CD4-positive, CD25-positive, alpha-beta regulatory T cell (primary cell): Measurements from ENCODE around the gene DYNLRB1. TPM values are rescaled to one million over a fixed set of nuclear protein-coding genes. Genes with fewer than 3 reads are reported as not detected.
A peak's percentile ranks its signal among the peaks of the same experiment; 100 is the strongest.
"Not testable (repeated sequence)": the region's sequence is repeated elsewhere in the genome, so short reads cannot be mapped to it uniquely, and the experiment has no call there.

Experiments
- ATAC-seq, 2 donors: fragments of 150-1000 bp; cut with Tn5 transposase; one replicate each; pipeline ENCODE4 v1.10.0; 2021; ENCODE audit warnings: low read depth in 2 of 2, moderate number of reproducible peaks in 2 of 2, moderate library complexity in 1 of 2
- DNase-seq, 3 donors: peaks; one replicate each; pipeline versions ENCODE4 v3.0.0 to v3.0.0-alpha.2; 2012 to 2022; ENCODE audit warnings: mixed read lengths in 1 of 3
- H3K27ac ChIP-seq: one replicate; pipeline ENCODE4 v1.7.0; 2013; ENCODE audit warnings: mild to moderate bottlenecking, low read length; ENCODE audit not compliant: insufficient read depth, poor library complexity, severe bottlenecking
- H3K27me3 ChIP-seq: one replicate; pipeline ENCODE4 v1.7.0; 2013; ENCODE audit warnings: low read length; ENCODE audit not compliant: control insufficient read depth, insufficient read depth
- H3K36me3 ChIP-seq: one replicate; pipeline ENCODE4 v1.7.0; 2013; ENCODE audit warnings: mild to moderate bottlenecking, low read length, moderate library complexity; ENCODE audit not compliant: control insufficient read depth, insufficient read depth
- H3K4me1 ChIP-seq: 2 replicates; pipeline ENCODE4 v1.7.0; 2013; ENCODE audit warnings: mild to moderate bottlenecking, low read length; ENCODE audit not compliant: insufficient read depth, control insufficient read depth, poor library complexity, severe bottlenecking
- H3K4me3 ChIP-seq: one replicate; pipeline ENCODE4 v1.7.0; 2013; ENCODE audit warnings: low read depth, mild to moderate bottlenecking, low read length, moderate library complexity
- H3K9me3 ChIP-seq, 2 experiments: 1 replicate in 1 of 2; 2 replicates in 1 of 2; pipeline ENCODE4 v1.7.0; 2013; ENCODE audit warnings: low read length in 2 of 2, mild to moderate bottlenecking in 1 of 2, moderate library complexity in 1 of 2; ENCODE audit not compliant: control insufficient read depth in 2 of 2
- H3K27ac Mint-ChIP-seq, 3 donors: one replicate each; pipeline ENCODE4 v1.8.0; 2020 to 2022; ENCODE audit warnings: mild to moderate bottlenecking in 3 of 3, mixed read lengths in 3 of 3, moderate library complexity in 2 of 3
- H3K27me3 Mint-ChIP-seq: one replicate; pipeline ENCODE4 v1.8.0; 2022; ENCODE audit warnings: mild to moderate bottlenecking, mixed read lengths
- H3K36me3 Mint-ChIP-seq: one replicate; pipeline ENCODE4 v1.8.0; 2020; ENCODE audit warnings: mixed read lengths
- H3K4me1 Mint-ChIP-seq, 4 donors: one replicate each; pipeline ENCODE4 v1.8.0; 2020 to 2022; ENCODE audit warnings: mixed read lengths in 4 of 4, mild to moderate bottlenecking in 1 of 4
- H3K4me3 Mint-ChIP-seq, 4 donors: one replicate each; pipeline ENCODE4 v1.8.0; 2020 to 2022; ENCODE audit warnings: mild to moderate bottlenecking in 4 of 4, mixed read lengths in 4 of 4, moderate library complexity in 3 of 4
- H3K9me3 Mint-ChIP-seq, 7 donors: one replicate each; pipeline ENCODE4 v1.8.0; 2020 to 2022; ENCODE audit warnings: mixed read lengths in 7 of 7, mild to moderate bottlenecking in 3 of 7, moderate library complexity in 2 of 7
- polyA plus RNA-seq, 4 donors: library from polyadenylated mRNA; unstranded; fragments of 300-500 nt; fragmentation: Illumina TruSeq; gene quantifications; one replicate each; pipeline ENCODE4 v1.2.3, GENCODE V29; 2021
- total RNA-seq: library from RNA; stranded (reverse); gene quantifications from one replicate; pipeline ENCODE4 v1.2.3, GENCODE V29; 2022

DYNLRB1 gene
- total and polyA plus RNA-seq, 5 donors from 2014 or later, result 82.6 to 369 (median 350) TPM

DNA sequence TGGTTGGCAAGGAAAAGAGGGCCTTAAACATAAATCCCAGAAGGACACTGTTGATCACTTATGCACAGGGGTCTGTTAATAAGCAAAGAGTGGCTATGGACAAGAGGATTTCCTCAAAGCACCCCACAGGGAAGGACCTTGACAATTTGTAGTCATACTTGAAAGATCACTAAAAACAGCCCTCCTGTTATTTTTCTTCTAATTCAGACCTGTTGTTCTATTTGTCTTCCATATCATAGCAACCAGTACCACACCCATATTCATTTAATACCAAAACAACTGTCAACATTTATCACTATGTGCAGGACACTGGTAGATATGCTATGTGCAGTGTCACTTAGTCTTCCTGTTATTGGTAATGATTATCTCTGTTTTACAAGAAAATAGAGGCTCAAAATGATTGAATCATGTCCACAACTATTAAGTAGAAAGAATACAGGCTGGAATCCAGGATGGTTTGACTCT lies 3.2 kb upstream of the DYNLRB1 start:
- Mint-ChIP-seq H3K27me3 (peaks cover 4% of the 10 kb centered on the region), H3K36me3 (peaks cover 7% of the 10 kb centered on the region), H3K9me3 (no peaks in the 10 kb centered on the region), H3K4me3 (peak overlapping the region; percentile 31 to 84 (median 66)), H3K27ac (peak overlapping the region; percentile 38 to 87 (median 80)), H3K4me1 (peaks cover 18 to 48% (median 36%) of the 10 kb centered on the region in 4 donors)
- Histone ChIP-seq H3K4me3 (no peak overlapping the region), H3K9me3 (no peaks in the 10 kb centered on the region), H3K36me3 (peaks cover 26% of the 10 kb centered on the region), H3K4me1 (peaks cover 28% of the 10 kb centered on the region), H3K27me3 (no peaks in the 10 kb centered on the region), H3K27ac (peak overlapping the region; percentile 65)
- ATAC-seq (no peak), DNase-seq (peak in 1 of 3 donors; percentile 39)

DNA sequence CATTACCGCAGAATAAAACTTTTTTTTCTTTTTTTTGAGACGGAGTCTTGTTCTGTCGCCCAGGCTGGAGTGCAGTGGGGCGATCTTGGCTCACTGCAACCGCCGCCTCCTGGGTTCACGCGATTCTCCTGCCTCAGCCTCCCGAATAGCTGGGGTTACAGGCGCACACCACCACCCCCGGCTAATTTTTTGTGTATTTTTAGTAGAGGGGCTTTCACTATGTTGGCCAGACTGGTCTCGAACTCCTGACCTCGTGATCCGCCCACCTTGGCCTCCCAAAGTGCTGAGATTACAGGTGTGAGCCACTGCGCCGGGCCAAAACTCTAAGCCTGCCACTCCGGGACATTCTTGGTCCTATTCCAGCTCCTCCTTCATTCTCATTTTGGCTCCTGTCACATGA lies 2.2 kb upstream of the DYNLRB1 start:
- not testable (repeated sequence) for DNase-seq, H3K27me3 ChIP-seq, H3K36me3 Mint-ChIP-seq, H3K9me3 ChIP-seq, H3K9me3 Mint-ChIP-seq, ATAC-seq, H3K27ac ChIP-seq, H3K27me3 Mint-ChIP-seq, H3K4me3 ChIP-seq
- peak overlapping the region in 2 of 3 donors; percentile 80 to 94 for H3K27ac Mint-ChIP-seq
- H3K4me1 Mint-ChIP-seq, result peaks cover 26 to 59% (median 44%) of the 10 kb centered on the region in 4 donors
- H3K4me3 Mint-ChIP-seq, result peak overlapping the region in 3 of 4 donors; percentile 99
- Histone ChIP-seq H3K4me1 (peaks cover 38% of the 10 kb centered on the region), H3K36me3 (peaks cover 15% of the 10 kb centered on the region)

DNA sequence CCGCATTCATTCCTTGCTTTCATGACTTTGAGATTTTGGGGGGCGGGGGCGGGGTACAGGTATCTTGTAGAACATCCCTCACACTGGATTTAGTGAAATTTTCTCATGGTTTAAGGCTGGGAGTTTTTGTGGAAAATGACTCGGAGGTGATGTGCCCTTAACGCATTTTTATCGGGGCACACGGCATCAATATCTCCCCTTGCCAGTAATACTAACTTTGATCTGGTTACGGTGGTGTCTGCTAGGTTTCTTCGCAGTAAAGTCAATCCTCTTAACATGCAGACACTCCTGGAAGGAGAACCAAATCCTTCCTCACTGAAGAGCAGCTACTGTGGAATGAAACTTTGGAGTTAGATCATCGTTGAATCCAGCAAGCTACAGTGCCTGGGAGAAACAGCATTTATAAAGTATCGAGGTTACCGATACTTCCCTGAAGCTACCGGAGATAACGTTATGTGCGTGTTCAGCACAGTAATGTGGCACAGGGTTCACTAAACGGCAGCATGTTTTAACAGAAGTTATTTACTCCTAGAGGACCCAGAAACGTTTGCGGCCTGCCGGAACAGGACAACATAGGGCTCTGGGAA lies 1.2 kb upstream of the DYNLRB1 start:
- ATAC-seq (peak; percentile 7 to 13), DNase-seq (no peak)
- Histone ChIP-seq H3K9me3 (no peaks in the 10 kb centered on the region), H3K27me3 (no peaks in the 10 kb centered on the region), H3K4me3 (peak overlapping the region; percentile 99), H3K27ac (peak overlapping the region; percentile 85), H3K36me3 (peaks cover 12% of the 10 kb centered on the region), H3K4me1 (peaks cover 41% of the 10 kb centered on the region)
- Mint-ChIP-seq H3K4me1 (peaks cover 32 to 66% (median 48%) of the 10 kb centered on the region in 4 donors), H3K9me3 (no peaks in the 10 kb centered on the region), H3K36me3 (peaks cover 4% of the 10 kb centered on the region), H3K27ac (peak overlapping the region; percentile 97 to 99 (median 98)), H3K4me3 (peak overlapping the region; percentile 99), H3K27me3 (peaks cover 4% of the 10 kb centered on the region)

DNA sequence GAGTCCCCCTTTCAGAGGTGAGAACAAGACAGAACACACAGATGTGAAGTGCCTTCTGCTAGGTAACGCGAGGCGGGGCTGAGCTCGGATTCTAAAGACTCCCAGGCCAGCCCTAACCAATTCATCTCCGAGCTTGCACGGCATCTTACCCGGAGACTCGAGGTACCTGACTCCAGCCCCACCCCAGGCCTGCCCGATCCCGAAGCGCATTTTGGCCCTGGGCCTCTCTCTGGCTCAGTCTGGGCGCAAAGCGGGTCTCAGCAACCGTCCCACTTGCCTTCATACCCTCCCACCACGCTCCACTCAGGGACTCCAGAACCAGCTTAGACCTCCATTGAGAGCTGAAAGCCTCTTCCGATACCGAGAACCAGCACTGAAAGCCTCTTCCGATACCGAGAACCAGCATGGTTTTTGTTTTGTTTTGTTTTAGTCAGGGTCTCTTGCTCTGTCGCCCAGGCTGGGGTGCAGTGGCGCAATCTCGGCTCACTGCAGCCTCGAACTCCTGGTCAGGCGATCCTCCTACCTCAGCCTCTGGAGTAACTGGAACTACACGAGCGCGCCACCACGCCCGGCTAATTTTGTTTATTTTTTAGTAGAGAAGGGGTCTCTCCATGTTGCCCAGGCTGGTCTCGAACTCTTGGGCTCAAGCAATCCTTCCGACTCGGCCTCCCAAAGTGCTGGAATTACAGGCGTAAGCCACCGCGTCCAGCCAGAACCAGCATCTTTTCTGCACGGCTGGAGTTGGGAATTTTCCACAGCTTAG lies 557 bp upstream of the DYNLRB1 start:
- H3K4me3 ChIP-seq, result peak overlapping the region; percentile 99
- H3K36me3 Mint-ChIP-seq, result peaks cover 4% of the 10 kb centered on the region
- peak overlapping the region; percentile 85 for H3K27ac ChIP-seq
- H3K4me1 ChIP-seq, result peaks cover 41% of the 10 kb centered on the region
- H3K27me3 Mint-ChIP-seq, result peaks cover 4% of the 10 kb centered on the region
- H3K4me3 Mint-ChIP-seq, result peak overlapping the region; percentile 99
- H3K9me3 ChIP-seq, result no peaks in the 10 kb centered on the region
- no peaks in the 10 kb centered on the region for H3K9me3 Mint-ChIP-seq
- no peaks in the 10 kb centered on the region for H3K27me3 ChIP-seq
- peaks cover 8% of the 10 kb centered on the region for H3K36me3 ChIP-seq
- peak overlapping the region; percentile 97 to 99 (median 98) for H3K27ac Mint-ChIP-seq
- peaks cover 32 to 71% (median 52%) of the 10 kb centered on the region in 4 donors for H3K4me1 Mint-ChIP-seq
- peak; percentile 77 to 78 for ATAC-seq
- DNase-seq, result peak; percentile 67 to 90 (median 80)

DNA sequence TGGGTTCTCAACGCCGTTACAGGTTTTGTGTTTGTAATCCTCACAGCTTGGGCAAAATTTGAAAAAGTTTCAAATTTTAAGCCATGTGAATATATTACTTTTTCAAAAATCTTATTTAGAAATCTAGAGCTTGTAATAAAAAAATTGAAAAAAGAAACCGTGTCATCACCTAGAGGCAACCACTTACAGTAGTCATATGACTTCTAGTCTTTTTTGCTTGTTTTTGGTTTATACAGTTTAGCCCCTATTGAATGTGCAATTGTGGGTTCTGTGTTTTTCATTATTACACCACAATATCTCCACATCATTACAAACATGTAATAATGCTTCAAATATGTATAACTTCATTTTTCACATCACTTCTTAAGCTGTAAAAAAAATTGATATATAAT lies 888 bp downstream of the DYNLRB1 start:
- peaks cover 2% of the 10 kb centered on the region for H3K36me3 Mint-ChIP-seq
- H3K4me1 Mint-ChIP-seq, result peaks cover 31 to 84% (median 62%) of the 10 kb centered on the region in 4 donors
- peak overlapping the region; percentile 99 for H3K4me3 Mint-ChIP-seq
- Histone ChIP-seq H3K27me3 (no peaks in the 10 kb centered on the region), H3K4me3 (peak overlapping the region; percentile 83), H3K9me3 (no peaks in the 10 kb centered on the region), H3K4me1 (peaks cover 45% of the 10 kb centered on the region), H3K27ac (peak overlapping the region; percentile 85), H3K36me3 (no peaks in the 10 kb centered on the region)
- H3K27ac Mint-ChIP-seq, result peak overlapping the region; percentile 97 to 99 (median 98)
- ATAC-seq, result no peak
- DNase-seq, result peak in 1 of 3 donors; percentile 38
- peaks cover 4% of the 10 kb centered on the region for H3K27me3 Mint-ChIP-seq
- no peaks in the 10 kb centered on the region for H3K9me3 Mint-ChIP-seq

DNA sequence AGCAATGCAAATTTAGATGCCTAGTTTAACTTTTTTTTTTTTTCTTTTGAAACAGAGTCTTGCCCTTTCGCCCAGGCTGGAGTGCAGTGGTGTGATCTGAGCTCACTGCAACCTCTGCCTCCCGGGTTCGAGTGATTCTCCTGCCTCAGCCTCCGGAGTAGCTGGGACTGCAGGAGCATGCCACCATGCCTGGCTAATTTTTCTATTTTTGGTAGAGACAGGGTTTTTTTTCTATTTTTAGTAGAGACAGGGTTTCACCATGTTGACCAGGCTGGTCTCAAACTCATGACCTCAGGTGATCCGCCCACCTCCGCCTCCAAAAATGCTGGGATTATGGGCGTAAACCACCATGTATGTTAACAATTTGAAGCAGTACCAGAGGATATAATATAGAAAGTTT lies 2.6 kb downstream of the DYNLRB1 start:
- H3K9me3 Mint-ChIP-seq, H3K27me3 Mint-ChIP-seq, H3K9me3 ChIP-seq, H3K36me3 Mint-ChIP-seq, DNase-seq, H3K36me3 ChIP-seq, ATAC-seq, H3K27me3 ChIP-seq, H3K27ac ChIP-seq: not testable (repeated sequence)
- Histone ChIP-seq H3K4me1 (peaks cover 46% of the 10 kb centered on the region), H3K4me3 (peak overlapping the region; percentile 37)
- Mint-ChIP-seq H3K4me1 (peaks cover 30 to 83% (median 61%) of the 10 kb centered on the region in 4 donors), H3K27ac (peak overlapping the region in 2 of 3 donors; percentile 46 to 73), H3K4me3 (peak overlapping the region; percentile 78 to 99 (median 92))

DNA sequence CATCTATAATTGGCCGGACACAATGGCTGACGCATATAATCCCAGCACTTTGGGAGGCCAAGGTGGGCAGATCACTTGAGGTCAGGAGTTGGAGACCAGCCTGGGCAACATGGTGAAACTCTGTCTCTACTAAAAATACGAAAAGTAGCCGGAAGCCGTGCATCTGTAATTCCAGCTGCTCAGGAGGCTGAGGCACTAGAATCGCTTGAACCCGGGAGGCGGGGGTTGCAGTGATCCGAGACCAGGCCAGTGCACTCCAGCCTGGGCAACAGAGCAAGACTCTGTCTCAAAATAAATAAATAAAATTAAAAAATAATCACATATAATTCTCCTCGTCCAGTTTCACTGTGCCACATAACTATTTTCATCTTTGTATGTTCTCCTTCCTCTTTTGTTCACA lies 3.6 kb downstream of the DYNLRB1 start:
- H3K9me3 Mint-ChIP-seq, H3K36me3 ChIP-seq, ATAC-seq, H3K27ac ChIP-seq, H3K36me3 Mint-ChIP-seq, H3K9me3 ChIP-seq, H3K27me3 Mint-ChIP-seq, DNase-seq, H3K4me3 ChIP-seq, H3K27me3 ChIP-seq: not testable (repeated sequence)
- peaks cover 42% of the 10 kb centered on the region for H3K4me1 ChIP-seq
- Mint-ChIP-seq H3K4me1 (peaks cover 30 to 83% (median 55%) of the 10 kb centered on the region in 4 donors), H3K4me3 (peak overlapping the region in 1 of 4 donors; percentile 83), H3K27ac (peak overlapping the region in 1 of 3 donors; percentile 5)
